ENCODE data around the gene TMEM239. TPM values are rescaled to one million over a fixed set of nuclear protein-coding genes. Genes with fewer than 3 reads are reported as not detected.
A peak's percentile ranks its signal among the peaks of the same experiment; 100 is the strongest.

The TMEM239 gene
- total RNA-seq, 4 donors from 2014 or later, result not detected

DNA sequence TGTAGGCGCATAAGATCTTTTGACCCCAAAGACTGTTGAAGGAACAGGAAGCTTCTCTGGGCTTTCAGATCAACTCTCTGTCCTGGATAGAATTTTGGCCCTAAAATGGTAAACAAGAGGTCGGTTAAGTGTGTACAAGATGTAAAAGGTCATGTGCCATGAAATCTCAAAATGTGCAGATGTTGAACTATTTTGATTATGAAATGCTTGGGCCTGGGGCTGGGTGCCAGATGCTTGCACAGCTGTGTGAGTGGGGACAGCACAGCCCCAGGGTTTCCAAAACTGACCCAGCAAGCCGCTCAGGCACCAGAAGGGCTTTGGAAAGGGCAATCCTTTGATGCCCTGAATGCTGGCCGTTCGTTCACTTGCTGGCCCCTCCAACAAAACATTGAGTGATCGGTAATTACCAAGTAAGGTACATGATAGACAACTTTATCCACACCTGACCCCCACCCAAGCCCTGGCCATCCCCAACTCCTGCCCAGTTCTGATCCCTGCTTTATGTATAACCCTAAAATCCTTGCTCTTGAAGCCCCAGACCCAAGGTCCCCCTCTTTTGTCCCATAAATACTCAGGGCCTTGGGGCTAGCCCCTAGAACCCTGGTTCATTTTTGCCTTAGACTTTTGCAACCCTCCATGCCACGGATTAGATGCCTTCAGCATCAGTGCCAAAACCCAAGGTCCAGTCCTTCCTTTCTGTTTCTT lies 1.9 kb downstream of the TMEM239 start:
- Histone ChIP-seq H3K4me1 (no peaks in the 10 kb centered on the region), H3K9me3 (no peaks in the 10 kb centered on the region), H3K36me3 (no peaks in the 10 kb centered on the region), H3K4me3 (no peak overlapping the region), H3K27ac (no peak overlapping the region), H3K27me3 (peaks cover 15 to 30% (median 27%) of the 10 kb centered on the region in 3 donors)
- in situ Hi-C loops (cut with MboI; ENCODE audit: low sequenced_read_pairs in 4 of 4) (no loop called here), intact Hi-C loops (cut with DNase I; ENCODE audit: low total_unique reads) (no loop called here)
- peak; percentile 65 to 76 for ATAC-seq
- peak; percentile 29 to 67 for DNase-seq
- TF ChIP-seq POLR2A (IDR thresholded peaks at IDR 0.05), result no peak
- TF ChIP-seq, protein P1, sequence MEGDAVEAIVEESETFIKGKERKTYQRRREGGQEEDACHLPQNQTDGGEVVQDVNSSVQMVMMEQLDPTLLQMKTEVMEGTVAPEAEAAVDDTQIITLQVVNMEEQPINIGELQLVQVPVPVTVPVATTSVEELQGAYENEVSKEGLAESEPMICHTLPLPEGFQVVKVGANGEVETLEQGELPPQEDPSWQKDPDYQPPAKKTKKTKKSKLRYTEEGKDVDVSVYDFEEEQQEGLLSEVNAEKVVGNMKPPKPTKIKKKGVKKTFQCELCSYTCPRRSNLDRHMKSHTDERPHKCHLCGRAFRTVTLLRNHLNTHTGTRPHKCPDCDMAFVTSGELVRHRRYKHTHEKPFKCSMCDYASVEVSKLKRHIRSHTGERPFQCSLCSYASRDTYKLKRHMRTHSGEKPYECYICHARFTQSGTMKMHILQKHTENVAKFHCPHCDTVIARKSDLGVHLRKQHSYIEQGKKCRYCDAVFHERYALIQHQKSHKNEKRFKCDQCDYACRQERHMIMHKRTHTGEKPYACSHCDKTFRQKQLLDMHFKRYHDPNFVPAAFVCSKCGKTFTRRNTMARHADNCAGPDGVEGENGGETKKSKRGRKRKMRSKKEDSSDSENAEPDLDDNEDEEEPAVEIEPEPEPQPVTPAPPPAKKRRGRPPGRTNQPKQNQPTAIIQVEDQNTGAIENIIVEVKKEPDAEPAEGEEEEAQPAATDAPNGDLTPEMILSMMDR (IDR thresholded peaks at IDR 0.05 in 4 of 5, conservative IDR thresholded peaks at IDR 0.05 in 1 of 5), result no peak

DNA sequence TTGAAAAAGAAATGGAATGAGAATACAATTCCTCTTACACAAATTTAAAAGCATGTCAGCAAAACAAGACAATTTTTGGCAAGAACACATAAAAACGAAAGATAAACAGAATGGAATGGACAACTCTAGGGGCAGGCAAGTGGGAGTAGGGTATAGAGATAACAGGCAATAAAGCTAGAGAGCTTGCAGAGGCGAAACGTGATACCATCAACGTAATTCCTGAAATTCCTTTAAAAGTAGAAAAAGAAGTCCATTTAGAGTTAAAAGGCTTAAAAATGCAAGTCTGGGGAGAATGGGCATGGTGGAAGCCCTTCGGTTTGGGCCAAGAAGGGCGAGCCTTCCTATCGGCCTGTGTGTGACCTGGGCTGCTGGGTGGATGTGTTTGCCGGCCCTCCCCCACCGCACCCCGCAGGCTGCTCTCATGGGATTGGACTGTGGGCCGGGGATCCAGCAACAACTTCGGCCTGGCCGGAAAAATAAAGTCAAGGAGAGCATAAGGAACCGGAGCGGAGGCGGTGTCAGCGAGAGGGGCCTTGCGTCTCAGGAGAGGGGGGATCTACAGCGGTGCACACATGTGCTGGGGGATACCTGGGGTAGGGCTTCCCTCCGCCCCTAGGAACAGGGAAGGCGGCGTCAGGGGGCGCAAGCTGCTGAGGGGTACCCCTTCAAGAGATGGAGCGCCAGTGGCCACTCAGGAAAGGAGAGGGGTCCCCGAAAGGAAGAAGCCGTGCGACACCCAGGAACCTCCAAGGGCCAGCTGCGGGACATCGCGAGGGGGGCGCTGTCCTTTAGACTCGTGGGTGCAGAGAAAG lies 4.1 kb downstream of the TMEM239 start:
- DNase-seq, result no peak
- H3K4me3 ChIP-seq, result no peak overlapping the region
- H3K36me3 ChIP-seq, result no peaks in the 10 kb centered on the region
- TF ChIP-seq POLR2A (IDR thresholded peaks at IDR 0.05), result no peak
- TF ChIP-seq, protein P1 (IDR thresholded peaks at IDR 0.05 in 4 of 5, conservative IDR thresholded peaks at IDR 0.05 in 1 of 5), result no peak
- ATAC-seq, result no peak
- H3K27ac ChIP-seq, result no peak overlapping the region
- in situ Hi-C loops (cut with MboI; ENCODE audit: low sequenced_read_pairs in 4 of 4), result no loop called here
- peaks cover 15 to 30% (median 27%) of the 10 kb centered on the region in 3 donors for H3K27me3 ChIP-seq
- H3K9me3 ChIP-seq, result no peaks in the 10 kb centered on the region
- intact Hi-C loops (cut with DNase I; ENCODE audit: low total_unique reads), result no loop called here
- no peaks in the 10 kb centered on the region for H3K4me1 ChIP-seq

DNA sequence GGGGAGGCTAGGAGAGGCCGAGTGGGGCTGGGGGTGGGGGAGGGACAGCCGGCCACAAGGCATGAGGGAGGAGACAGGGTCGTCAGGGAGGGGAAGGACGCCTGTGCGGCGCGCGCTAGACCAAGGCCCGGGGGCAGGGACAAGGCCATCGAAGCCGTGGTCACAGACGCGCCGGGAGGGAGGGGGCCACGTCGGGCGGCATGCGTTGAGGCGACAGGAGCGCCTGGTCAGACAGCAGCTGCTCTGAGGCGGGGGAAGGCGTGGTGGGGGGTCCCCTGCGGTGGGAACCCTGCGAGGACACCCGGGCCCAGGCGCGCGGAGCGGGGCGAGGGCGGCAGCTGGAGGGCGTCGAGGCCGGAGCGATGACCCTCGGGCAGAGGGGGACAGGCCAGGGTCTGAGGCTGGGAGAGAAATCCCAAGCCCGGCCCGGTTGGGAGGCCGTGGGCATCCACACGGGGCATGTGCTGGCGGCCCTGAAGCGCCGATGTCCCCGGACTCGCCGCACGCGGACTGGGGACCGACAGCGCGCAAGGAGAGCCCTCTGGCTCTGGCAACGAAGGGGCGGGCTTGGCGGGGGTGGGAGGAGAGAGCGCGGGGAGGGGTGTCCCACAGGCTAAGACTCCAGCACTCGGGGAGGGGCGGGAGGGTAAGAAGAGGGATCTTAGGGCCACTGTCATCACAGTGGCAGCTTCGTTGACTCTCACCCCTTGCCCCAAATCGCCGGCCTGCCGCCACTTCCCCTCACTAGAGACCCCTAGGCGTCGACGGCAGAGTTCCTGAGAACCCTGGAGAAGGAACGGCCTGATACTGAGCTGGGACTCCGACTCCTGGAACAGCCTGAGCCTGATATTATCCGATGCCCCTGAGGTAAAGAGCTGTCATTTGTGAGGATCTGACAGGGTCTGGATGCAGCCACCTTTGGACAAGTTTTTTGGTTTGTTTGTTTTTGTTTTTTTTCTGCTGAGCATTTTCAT lies 5.0 kb downstream of the TMEM239 start:
- H3K4me1 ChIP-seq, result no peaks in the 10 kb centered on the region
- intact Hi-C loops (cut with DNase I; ENCODE audit: low total_unique reads) (no loop called here), in situ Hi-C loops (cut with MboI; ENCODE audit: low sequenced_read_pairs in 4 of 4) (no loop called here)
- ATAC-seq, result no peak
- TF ChIP-seq, protein P1 (IDR thresholded peaks at IDR 0.05 in 4 of 5, conservative IDR thresholded peaks at IDR 0.05 in 1 of 5), result no peak
- TF ChIP-seq POLR2A (IDR thresholded peaks at IDR 0.05), result no peak
- DNase-seq, result no peak
- peaks cover 16 to 36% (median 29%) of the 10 kb centered on the region in 3 donors for H3K27me3 ChIP-seq
- H3K9me3 ChIP-seq, result no peaks in the 10 kb centered on the region
- H3K27ac ChIP-seq, result no peak overlapping the region
- no peak overlapping the region for H3K4me3 ChIP-seq
- no peaks in the 10 kb centered on the region for H3K36me3 ChIP-seq

DNA sequence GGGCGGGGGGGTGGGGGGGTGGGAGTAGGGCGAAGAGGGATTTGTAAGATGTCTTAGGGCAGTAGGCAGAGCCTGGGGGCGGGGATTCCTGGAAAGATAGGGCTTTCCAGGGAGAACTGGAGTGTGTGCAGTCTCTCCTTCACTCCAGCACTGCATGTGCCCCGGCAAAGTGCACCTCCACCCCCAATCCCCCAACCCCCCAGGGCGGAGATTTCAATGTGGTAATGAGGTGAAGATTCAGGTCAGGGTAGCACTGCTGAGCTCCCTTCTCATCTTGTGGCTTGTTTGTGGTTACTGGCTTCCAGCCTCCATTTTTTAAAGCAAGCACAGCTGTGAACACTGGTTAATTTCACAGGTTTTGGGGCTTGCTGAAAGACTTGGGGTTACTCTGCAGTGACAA lies 5.9 kb downstream of the TMEM239 start:
- no peak for ATAC-seq
- H3K4me1 ChIP-seq, result no peaks in the 10 kb centered on the region
- no peak for TF ChIP-seq POLR2A (IDR thresholded peaks at IDR 0.05)
- TF ChIP-seq, protein P1 (IDR thresholded peaks at IDR 0.05 in 4 of 5, conservative IDR thresholded peaks at IDR 0.05 in 1 of 5), result no peak
- H3K27ac ChIP-seq, result no peak overlapping the region
- H3K36me3 ChIP-seq, result no peaks in the 10 kb centered on the region
- intact Hi-C loops (cut with DNase I; ENCODE audit: low total_unique reads), result no loop called here
- DNase-seq, result no peak
- H3K4me3 ChIP-seq, result no peak overlapping the region
- in situ Hi-C loops (cut with MboI; ENCODE audit: low sequenced_read_pairs in 4 of 4), result no loop called here
- H3K27me3 ChIP-seq, result peaks cover 22 to 38% (median 33%) of the 10 kb centered on the region in 3 donors
- no peaks in the 10 kb centered on the region for H3K9me3 ChIP-seq
